ENCODE results near the gene KBTBD3. TPM values are rescaled to one million over a fixed set of nuclear protein-coding genes. Genes with fewer than 3 reads are reported as not detected.

KBTBD3 gene
- total RNA-seq, 1 experiment from 2014 or later, result 5.6 TPM

- no peak overlapping the region for H3K4me3 ChIP-seq (ENCODE audit: low read depth, low read length)
- no peaks in the 10 kb centered on the region for H3K4me1 Mint-ChIP-seq (ENCODE audit: low read depth, unreplicated experiment)
- DNase-seq, result no peak
- POLR2A ChIA-PET, result no interaction called here
- intact Hi-C loops (cut with micrococcal nuclease; ENCODE audit: unreplicated experiment), result no loop called here
- H3K9me3 Mint-ChIP-seq (ENCODE audit: unreplicated experiment), result no peaks in the 10 kb centered on the region
- TF ChIP-seq, protein P1, sequence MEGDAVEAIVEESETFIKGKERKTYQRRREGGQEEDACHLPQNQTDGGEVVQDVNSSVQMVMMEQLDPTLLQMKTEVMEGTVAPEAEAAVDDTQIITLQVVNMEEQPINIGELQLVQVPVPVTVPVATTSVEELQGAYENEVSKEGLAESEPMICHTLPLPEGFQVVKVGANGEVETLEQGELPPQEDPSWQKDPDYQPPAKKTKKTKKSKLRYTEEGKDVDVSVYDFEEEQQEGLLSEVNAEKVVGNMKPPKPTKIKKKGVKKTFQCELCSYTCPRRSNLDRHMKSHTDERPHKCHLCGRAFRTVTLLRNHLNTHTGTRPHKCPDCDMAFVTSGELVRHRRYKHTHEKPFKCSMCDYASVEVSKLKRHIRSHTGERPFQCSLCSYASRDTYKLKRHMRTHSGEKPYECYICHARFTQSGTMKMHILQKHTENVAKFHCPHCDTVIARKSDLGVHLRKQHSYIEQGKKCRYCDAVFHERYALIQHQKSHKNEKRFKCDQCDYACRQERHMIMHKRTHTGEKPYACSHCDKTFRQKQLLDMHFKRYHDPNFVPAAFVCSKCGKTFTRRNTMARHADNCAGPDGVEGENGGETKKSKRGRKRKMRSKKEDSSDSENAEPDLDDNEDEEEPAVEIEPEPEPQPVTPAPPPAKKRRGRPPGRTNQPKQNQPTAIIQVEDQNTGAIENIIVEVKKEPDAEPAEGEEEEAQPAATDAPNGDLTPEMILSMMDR (IDR thresholded peaks at IDR 0.05; ENCODE audit: insufficient read depth in 1 of 2, low read depth in 1 of 2, low read length in 1 of 2, severe bottlenecking in 1 of 2, unreplicated experiment in 1 of 2), result no peak
- no peak overlapping the region for H3K4me3 Mint-ChIP-seq (ENCODE audit: unreplicated experiment)
- peaks cover 11% of the 10 kb centered on the region for H3K27me3 Mint-ChIP-seq (ENCODE audit: insufficient read depth, unreplicated experiment)
- CTCF ChIA-PET, result no interaction called here
- BruUV-seq (replicated peaks), result no TSS peak
- H3K36me3 Mint-ChIP-seq (ENCODE audit: insufficient read depth, unreplicated experiment), result no peaks in the 10 kb centered on the region
- no peaks in the 10 kb centered on the region for H3K4me1 ChIP-seq
- no peaks in the 10 kb centered on the region for H3K36me3 ChIP-seq (ENCODE audit: control insufficient read depth, insufficient read depth, low read length)
- H3K27ac Mint-ChIP-seq (ENCODE audit: unreplicated experiment), result no peak overlapping the region
- H3K9me3 ChIP-seq, result no peaks in the 10 kb centered on the region
- H3K27me3 ChIP-seq (replicated peaks; ENCODE audit: control insufficient read depth, insufficient read depth, low read length), result no peaks in the 10 kb centered on the region; the same call in 1 of the 2 replicates
Measured at GRCh38 chr11:106032861-106033260, 44.3 kb downstream of the KBTBD3 start.

- ChIA-PET POLR2A (no interaction called here), CTCF (no interaction called here)
- Histone ChIP-seq H3K36me3 (ENCODE audit: control insufficient read depth, insufficient read depth, low read length) (no peaks in the 10 kb centered on the region), H3K9me3 (no peaks in the 10 kb centered on the region), H3K4me1 (no peaks in the 10 kb centered on the region), H3K27me3 (replicated peaks; ENCODE audit: control insufficient read depth, insufficient read depth, low read length) (no peaks in the 10 kb centered on the region; the same call in 1 of the 2 replicates), H3K4me3 (ENCODE audit: low read depth, low read length) (no peak overlapping the region)
- no peak for DNase-seq
- no TSS peak for BruUV-seq (replicated peaks)
- TF ChIP-seq, protein P1 (IDR thresholded peaks at IDR 0.05; ENCODE audit: insufficient read depth in 1 of 2, low read depth in 1 of 2, low read length in 1 of 2, severe bottlenecking in 1 of 2, unreplicated experiment in 1 of 2), result no peak
- Mint-ChIP-seq H3K4me1 (ENCODE audit: low read depth, unreplicated experiment) (no peaks in the 10 kb centered on the region), H3K27ac (ENCODE audit: unreplicated experiment) (no peak overlapping the region), H3K4me3 (ENCODE audit: unreplicated experiment) (no peak overlapping the region), H3K36me3 (ENCODE audit: insufficient read depth, unreplicated experiment) (no peaks in the 10 kb centered on the region), H3K9me3 (ENCODE audit: unreplicated experiment) (no peaks in the 10 kb centered on the region), H3K27me3 (ENCODE audit: insufficient read depth, unreplicated experiment) (peaks cover 10% of the 10 kb centered on the region)
- intact Hi-C loops (cut with micrococcal nuclease; ENCODE audit: unreplicated experiment), result no loop called here
Measured at GRCh38 chr11:106031936-106032335, 45.2 kb downstream of the KBTBD3 start.

GRCh38 chr11:106031202-106031810 is 45.8 kb downstream of the KBTBD3 start:
- H3K36me3 Mint-ChIP-seq (ENCODE audit: insufficient read depth, unreplicated experiment), result no peaks in the 10 kb centered on the region
- BruUV-seq (replicated peaks), result no TSS peak
- no peak overlapping the region for H3K4me3 Mint-ChIP-seq (ENCODE audit: unreplicated experiment)
- Histone ChIP-seq H3K4me1 (no peaks in the 10 kb centered on the region), H3K36me3 (ENCODE audit: control insufficient read depth, insufficient read depth, low read length) (no peaks in the 10 kb centered on the region), H3K9me3 (no peaks in the 10 kb centered on the region), H3K27me3 (replicated peaks; ENCODE audit: control insufficient read depth, insufficient read depth, low read length) (no peaks in the 10 kb centered on the region; the same call in 1 of the 2 replicates), H3K4me3 (ENCODE audit: low read depth, low read length) (no peak overlapping the region)
- ChIA-PET CTCF (no interaction called here), POLR2A (no interaction called here)
- TF ChIP-seq, protein P1 (IDR thresholded peaks at IDR 0.05; ENCODE audit: insufficient read depth in 1 of 2, low read depth in 1 of 2, low read length in 1 of 2, severe bottlenecking in 1 of 2, unreplicated experiment in 1 of 2), result no peak
- DNase-seq, result no peak
- intact Hi-C loops (cut with micrococcal nuclease; ENCODE audit: unreplicated experiment), result no loop called here
- no peaks in the 10 kb centered on the region for H3K9me3 Mint-ChIP-seq (ENCODE audit: unreplicated experiment)
- peaks cover 10% of the 10 kb centered on the region for H3K27me3 Mint-ChIP-seq (ENCODE audit: insufficient read depth, unreplicated experiment)
- H3K27ac Mint-ChIP-seq (ENCODE audit: unreplicated experiment), result no peak overlapping the region
- H3K4me1 Mint-ChIP-seq (ENCODE audit: low read depth, unreplicated experiment), result no peaks in the 10 kb centered on the region

All from Caco-2 (cell line).